GM18526 (cell line): ENCODE measurements around the gene OR5H2.

Experiments used
- POLR2A ChIP-seq: IDR thresholded peaks from 3 replicates; pipeline ENCODE4 v1.6.1; 2011; ENCODE audit not compliant: insufficient read length; ENCODE audit errors: extremely low read depth

The OR5H2 gene

DNA sequence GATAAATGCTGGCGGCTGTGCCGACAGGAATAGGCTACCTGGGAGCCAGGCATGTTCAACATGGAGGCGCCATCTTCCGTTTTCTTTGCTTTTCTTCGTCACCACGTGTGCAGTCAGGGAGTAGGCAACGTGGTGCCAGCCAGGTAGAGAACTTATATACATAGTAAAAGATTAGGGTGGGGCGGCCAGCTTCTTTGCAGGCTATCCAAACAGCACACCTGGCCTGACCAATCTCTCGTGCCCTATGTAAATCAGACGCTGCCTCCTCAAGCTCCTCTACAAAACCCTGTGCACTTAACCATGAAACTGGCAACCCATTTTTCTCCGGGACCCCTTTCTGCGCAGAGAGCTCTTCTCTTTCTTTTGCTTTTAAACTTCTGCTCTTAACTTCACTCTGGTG is 42.8 kb downstream of the OR5H2 start:
- no peak for TF ChIP-seq POLR2A

DNA sequence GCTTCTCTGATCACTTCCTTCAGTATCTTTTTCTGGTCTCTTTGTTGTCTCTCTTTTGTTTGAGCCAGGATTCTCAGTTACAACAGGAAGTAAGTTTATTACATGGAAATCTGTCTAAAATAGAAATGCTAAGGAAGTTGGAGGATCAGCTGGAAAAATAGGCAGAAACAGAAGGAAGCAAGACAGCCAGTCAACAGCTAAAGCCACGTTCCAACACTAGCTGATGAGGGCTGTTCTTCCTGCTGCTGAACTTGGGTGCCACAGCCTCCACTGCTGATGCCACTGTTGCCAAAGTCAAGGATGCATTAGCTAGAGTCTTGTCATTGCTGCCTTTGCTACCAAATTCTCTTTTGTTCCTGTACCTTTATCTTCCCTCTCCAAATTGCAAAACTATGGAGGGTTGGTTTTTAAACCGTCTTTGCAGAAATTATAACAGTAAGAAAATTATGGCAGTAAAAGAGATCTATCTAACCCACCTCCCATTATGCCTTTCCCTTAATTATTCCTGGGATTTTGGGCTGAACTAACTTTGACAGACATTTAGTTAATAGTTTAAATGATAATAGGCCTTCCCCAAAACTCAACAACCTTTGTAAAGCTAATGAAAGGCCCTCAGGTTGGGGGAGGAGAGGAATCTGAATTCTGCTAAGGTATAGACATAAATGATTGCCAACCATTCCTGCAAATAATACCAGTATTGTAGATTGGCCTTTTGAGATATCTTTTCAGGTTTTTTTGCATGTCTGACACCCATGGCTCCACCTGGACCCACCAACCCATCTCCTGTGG is 44.0 kb downstream of the OR5H2 start:
- TF ChIP-seq POLR2A: no peak

DNA sequence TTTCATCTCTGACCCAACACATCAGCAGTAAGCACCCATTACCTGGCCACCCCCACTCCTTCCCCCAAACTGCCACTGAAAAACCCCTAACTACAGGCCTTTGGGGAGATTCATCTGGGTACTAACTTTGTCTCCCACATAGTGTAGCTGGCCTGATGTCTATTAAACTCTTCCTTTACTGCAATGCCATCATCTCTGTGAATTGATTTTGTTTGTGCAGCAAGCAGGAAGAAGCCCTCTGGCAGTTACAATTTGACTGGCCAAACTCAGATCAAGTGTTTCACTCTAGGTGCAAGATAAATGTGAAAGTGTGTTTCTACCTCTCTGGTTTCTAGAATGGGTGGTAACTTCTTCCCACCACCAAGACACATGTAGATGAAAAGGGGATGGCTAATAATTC is 44.6 kb downstream of the OR5H2 start:
- no peak for TF ChIP-seq POLR2A

DNA sequence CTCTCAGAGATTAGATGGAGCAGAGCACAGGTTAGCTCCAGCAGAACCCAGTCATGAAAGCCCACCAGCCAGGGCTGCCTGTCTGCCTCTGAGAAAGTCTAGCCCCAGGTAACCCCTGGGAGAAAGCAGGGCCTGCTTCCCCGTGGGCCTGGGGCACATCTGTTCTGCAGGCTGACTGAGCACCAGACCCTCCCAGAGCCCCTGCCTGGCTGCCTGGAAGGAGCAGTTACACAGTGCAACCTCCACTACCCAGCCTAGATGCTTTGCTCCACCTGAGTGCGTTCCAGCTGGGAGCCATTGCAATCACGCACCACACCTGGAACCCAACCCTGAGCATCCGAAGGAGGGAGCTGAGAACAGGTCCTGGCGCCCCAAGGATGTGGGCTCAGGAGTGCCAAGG is 46.6 kb downstream of the OR5H2 start:
- no peak for TF ChIP-seq POLR2A

DNA sequence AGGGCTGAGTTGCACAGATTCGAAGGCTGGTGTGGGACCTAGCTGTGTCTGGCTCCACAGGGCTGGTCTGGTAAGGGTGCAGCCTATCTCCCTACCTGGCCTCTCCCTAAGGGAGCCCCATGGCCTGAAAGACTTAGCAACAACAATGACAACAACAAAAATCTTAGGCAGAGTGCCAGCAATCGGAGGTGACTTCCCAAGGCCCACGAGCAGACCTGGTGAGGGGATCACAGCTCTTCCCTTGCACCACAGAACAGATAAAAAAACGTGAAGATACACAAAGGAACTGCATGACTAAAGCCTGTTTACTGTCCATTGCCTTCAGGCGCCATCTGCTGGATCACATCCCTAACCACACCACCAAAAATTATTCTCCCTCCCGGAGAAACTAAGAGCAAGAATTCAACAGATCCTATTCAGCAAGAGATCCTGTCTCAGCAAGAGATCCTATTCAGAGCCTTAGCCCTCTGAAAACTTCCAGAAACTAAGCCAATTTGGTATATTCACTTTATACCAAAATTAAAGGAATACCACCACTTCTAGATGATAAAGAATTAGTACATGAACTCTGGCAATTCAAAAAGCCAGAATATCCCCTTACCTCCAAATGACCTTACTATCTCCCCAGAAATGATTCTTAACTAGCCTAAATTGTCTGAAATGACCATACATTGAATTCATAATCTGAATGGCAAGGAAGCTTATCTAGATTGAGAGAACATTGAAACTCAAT is 47.3 kb downstream of the OR5H2 start:
- TF ChIP-seq POLR2A: no peak

DNA sequence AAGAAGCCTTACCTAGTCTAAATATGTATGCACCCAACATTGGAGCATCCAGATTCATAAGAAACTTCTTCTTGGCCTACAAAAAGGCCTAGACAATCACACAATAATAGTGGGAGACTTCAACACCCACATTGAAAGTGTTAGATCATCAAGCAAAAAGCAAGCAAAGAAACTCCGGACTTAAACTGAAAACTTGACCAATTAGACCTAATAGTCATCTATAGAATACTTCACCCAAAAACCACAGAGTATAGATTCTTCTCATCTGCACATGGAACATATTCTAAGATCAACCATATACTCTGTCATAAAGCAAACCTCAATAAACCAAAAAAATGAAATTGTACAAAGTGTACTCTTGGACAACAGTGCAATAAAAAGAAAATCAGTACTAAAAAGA is 49.0 kb downstream of the OR5H2 start:
- TF ChIP-seq POLR2A: no peak
